Stimulated activated CD4-positive, alpha-beta T cell treated with anti-CD3 and anti-CD28 coated beads, TNF-alpha, amount 100 ng/mL, for 48 hours (primary cell): Measurements from ENCODE around the gene FAM114A1.

Source experiments
- DNase-seq, 3 donors: peaks; one replicate each; pipeline ENCODE4 v3.0.0-alpha.2; 2020; ENCODE audit warnings: low read depth in 3 of 3

The FAM114A1 gene

DNA sequence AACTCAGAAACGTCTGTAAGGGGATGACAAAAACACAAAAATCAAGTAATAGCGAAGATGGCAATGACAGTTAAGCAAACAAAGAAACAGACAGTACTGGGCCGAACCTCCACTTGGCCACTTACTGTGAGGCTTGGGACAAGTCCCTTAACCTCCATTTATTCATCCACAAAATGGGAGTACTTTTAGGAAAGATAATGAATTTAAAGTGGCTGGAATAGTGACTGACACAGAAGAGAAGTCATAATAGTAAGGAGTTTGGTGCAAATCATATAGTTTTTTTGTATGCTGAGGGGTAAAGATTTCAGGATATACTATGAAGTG, 9.5 kb upstream of the FAM114A1 start:
- no peak for DNase-seq

DNA sequence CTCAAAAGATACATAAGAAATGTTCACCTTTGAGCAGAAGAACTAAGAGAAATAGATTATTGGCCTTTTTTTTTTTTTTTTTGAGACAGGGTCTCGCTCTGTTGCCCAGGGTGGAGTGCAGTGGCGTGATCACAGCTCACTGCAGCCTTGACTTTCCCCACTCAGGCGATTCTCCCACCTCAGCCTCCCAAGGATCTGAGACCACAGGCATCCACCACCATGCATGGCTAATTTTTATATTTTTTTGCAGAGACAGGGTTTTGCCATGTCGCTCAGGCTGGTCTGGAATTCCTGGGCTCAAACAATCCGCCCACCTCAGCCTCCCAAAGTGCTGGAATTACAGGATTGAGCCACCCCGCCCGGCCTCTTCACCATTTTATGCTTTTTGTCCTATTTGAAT, 8.1 kb upstream of the FAM114A1 start:
- DNase-seq, result no peak

DNA sequence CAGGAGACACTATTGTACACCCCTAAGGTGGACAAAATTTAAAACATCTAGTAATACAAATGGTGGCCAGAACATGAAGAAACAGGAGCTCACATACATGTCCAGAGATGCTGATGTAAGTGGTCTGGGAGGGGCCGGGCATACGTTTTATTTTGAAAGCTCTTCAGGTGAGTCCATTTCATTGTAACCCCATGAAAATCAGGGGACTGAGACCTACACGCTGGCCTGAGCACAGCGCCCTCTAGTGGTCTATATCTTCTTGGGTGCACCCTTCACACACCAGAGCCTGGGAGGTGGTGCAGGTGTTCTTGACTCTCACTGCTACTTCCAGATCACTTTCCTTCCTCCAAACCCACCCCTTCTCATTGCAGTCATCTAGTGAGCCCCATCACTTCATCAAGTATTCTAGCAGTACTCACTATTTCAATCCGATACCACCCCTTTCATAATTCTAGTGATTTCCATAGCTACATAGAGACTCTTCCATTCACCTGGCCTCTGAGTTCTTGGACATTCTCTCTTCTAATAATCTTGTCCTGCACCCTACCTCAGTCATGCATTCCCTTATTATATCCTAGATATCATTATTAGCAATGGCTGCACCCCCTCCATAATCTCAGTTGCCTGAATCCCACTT, 6.7 kb upstream of the FAM114A1 start:
- DNase-seq, result peak; percentile 26 to 56 (median 39)

DNA sequence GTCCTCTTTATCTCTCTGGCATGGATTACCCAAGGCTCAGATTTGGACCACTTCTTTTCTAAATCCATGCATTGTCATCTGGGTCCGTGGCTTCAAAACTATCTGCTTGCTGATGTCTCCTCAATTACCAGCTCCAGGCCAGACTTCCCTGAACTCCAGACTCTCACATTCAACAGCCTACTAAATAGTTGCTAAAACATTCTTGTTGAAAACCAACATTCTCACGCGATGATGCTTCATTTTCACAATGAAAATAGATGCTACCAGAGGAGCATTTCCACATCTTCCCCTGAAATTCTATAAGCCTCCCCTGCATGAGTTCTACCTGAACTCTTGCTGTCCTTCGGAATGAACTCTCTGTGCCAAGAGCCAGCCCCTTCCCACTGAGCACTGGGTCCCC, 5.8 kb upstream of the FAM114A1 start:
- DNase-seq, result no peak

DNA sequence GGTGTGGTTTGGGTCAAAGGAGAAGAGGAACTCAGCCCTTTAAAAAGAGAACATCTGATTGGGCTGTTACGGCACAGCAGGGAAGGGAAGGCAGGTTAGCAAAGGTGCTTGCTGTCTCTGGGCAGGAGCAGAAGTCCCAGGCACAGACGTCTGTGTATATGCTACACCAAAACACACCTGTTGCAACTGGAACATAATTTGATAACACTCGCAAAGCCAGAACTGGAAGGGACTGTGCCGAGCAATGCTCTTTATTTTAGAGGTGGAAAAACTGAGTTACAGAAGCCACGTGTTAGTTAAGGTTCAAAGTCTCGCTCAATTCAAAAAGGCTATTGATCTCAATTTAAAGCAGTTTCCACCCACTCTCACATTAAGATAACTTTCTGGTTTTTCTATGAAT, 2.2 kb upstream of the FAM114A1 start:
- no peak for DNase-seq

DNA sequence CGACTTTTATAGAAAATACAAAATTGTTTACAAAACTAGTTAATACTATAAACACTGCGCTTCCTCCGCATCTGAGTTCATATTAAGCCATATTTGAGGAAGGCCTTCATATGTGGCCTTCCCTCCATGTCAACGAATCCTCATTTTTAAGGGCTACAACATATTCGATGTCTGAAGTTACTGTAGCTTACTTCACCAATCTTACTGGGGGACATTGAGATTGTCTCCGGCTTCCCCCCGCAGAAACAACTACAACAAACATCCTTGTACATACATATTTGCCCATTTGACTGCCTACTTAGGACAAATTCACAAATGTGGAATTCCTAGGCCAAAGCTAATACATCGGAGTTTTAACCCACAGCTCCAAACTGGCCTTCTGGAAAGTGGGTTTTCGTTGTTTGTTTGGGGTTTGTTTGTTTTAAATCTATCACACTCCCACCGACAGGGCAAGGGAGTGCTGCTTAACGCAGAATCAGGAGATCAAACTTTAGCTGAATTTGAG, 581 bp upstream of the FAM114A1 start:
- no peak for DNase-seq

DNA sequence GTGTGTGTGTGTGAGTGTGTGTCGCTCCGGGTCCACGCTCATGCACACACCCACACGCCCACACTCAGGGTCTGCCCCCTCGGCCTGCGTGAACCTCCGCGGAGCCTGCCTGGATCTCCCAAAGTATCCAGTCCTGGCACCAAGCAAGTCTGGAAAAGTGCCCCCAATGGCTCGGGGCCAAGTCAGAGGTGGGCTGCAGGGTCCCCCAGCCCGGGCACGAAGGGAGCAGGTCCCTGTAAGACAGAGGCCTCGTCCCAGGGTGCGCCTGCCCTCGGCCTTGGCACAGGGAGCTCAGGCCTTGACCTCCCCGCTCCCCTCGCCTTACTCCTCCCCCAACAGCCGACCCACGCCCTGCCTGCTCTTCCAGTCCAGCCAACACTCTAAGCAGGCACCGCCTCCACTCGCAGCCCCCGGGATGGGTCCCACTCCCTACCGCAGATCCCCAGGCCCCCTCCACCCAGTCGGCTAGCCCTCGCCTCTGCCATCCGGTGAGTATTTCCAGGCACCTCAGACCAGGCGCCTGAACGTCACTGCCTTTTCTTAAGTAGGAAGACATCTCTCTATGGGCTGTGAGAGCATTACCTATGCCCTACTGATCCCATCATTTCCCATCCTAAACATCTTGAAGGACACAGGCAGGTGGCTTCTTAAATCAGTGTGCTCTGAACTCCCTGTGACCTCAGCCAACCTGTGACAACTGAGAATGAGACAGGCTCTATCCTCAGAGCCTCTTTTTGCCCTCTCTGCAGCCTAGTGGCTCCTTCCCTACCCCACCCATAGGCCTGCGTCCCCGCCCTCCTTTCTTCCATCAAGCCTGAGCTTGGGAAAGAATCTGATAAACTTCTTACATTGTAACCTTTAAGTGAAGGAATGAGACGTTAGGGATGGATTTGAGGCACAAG, 704 bp downstream of the FAM114A1 start:
- no peak for DNase-seq

DNA sequence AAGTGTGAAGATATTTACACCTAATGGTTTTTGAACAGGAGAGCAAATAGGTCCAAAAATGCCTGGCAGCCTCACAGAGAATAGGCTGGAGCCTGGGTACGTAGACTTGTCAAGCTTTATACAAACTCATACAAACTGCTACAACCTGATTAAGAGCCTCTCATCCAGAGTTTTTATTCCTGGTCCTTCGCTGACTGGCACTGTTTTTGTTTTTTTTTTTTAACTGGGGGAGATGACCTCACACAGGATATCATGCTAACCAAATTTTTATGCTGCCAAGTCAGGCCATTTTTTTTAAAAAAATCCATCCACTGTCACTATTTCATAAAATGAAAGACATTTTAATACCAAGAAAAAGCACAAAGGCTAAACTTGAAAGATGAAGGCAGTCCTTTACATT, 1.9 kb downstream of the FAM114A1 start:
- no peak for DNase-seq

DNA sequence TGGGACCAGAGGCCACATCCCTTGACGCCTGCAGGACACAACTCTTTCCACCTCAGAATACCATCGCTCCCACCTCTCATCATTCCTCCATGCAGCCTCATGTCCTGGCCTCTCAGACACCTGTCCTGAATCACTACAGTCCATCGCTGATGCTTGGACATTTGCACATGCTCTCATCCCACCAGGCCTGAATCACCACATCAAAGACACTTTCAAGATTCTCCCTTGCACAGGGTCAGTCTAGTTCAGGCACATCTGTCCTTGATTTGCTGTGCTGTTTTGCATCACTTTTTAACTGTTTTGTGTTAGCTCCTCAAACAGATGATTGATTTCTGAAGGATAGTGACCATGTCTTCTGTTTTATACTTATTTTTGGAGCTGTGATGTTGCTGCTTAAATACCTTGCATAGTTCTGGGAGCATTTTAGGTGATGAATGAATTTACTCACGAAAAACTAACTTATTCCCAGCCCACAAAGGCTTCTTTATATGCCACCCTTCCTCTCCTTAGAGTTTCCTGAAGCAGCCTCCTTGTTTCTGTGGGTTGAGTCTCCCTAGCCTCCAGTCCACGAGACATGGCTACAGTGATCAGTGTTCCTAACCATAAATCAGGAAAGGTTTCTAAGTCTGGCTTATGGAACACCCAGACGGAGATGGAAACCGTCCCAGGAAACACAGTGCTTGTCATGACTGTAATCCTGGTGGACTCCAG, 2.6 kb downstream of the FAM114A1 start:
- DNase-seq, result no peak

DNA sequence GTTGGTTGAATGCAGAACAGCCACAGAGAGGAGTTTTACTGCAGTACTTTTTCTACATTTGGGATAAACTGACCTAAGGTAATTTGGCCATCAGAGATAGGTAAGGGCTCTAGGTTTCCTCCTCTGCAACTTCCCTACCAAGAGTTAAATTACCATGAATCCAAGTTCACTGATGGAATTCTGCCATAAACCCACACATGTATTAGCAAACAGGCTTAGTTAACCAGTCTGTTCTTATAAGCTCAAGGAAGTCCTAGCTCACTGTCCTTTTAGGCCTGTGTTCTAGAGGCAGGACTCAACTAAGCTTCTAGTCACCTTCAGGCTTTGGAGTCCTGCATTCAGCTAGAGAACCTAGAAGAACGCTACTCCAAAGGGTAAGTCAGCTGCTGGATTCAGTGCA, 4.0 kb downstream of the FAM114A1 start:
- DNase-seq, result no peak

DNA sequence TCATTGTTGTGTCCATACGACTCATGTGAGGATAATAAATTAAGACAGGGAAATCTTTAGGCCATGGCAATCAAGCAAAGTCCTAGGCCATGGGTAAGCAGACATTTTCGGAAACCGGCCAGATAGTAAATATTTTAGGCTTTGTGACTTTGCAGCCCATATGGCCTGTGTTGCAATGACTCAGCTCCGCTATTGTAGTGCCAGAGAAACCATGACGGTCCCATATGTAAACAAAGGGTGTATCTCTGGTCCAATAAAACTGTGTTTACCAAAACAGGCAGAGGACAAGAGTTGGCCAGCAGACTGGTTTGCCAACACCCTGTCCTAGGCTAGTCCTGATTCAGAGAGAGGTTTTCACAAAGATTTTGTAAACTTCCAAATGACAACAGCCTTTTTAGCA, 5.0 kb downstream of the FAM114A1 start:
- no peak for DNase-seq

DNA sequence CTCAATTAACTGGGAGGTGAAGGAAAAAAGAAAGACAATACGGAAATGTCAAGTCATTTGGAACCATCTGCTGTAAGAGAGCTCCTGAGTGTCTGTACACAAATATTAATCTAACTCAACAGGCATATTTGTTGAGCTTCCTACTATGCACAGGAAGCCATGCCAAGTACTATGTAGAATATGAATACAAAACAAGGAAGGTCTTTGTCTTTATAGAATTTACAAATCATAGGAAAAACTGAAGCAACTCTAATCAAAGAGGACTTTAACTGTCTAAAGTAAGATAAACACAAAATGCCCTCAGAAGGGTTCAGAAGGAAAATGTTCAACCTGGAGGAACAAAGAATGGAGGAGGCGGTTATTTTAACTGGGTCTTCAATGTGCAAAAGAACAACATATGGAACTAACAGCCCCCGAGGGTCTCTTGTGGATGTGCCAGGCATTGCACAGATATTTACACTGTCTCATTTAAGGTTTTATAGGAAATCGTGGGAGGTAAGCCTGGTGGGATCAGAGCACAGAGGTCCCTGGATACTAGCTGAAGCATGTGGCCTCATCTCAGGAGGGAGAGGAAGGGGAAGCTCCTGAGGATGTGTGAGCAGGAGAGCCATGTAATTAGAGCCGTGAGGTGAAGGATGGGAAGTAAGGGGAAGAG, 5.8 kb downstream of the FAM114A1 start:
- no peak for DNase-seq

DNA sequence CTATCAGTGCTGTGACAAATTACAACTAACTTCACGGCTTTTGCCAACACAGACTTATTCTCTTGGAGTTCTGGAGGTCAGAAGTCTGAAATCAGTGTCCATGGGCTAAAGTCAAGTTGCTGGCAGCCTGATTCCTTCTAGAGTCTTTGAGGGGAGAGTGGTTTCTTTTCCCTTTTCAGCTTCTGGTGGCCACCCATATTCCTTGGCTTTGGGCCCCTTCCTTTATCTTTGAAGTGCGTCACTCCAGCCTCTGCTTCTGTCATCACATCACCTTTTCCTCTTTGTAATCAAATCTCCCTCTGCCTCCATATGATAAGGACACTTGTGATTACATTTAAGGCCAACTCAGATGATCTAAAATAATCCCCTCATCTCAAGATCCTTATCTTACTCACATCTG, 9.0 kb downstream of the FAM114A1 start:
- DNase-seq, result no peak

DNA sequence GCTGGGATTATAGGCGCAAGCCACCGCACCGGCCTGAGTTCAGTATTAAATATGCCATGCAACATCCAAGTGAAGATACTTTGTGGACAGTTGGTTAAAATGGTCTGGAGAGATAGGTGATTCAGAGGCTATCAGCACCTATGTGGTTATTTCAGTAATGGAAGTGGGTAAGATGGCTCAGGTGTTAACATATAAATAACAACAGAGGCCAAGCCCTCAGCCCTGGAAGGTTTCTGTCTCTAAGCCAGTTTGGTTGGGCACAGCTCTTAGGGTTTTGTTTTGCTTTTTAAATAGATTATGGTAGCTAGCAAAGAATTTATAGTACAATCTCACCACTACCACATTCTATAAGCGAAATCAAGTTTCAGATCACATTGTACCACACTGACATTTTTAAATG, 16.6 kb downstream of the FAM114A1 start:
- DNase-seq, result no peak

DNA sequence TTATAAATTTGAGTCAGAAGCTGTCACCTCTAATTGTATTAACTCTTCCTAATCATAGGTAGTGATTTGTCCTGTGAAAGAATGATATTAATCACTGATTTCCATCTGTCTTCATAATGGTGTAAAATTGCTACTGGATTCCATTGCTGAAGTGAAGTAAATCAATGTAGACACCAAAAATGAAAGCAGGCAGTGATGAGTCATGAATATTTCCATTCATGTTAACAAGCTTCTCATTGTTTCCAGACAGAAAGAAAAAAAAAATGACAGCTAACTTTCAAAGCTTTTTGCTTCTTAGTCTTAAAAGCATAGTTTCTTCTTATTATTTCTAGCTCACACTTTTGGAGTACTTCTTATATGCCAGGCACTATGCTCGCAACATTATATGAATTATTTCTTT, 21.5 kb downstream of the FAM114A1 start:
- DNase-seq, result no peak

DNA sequence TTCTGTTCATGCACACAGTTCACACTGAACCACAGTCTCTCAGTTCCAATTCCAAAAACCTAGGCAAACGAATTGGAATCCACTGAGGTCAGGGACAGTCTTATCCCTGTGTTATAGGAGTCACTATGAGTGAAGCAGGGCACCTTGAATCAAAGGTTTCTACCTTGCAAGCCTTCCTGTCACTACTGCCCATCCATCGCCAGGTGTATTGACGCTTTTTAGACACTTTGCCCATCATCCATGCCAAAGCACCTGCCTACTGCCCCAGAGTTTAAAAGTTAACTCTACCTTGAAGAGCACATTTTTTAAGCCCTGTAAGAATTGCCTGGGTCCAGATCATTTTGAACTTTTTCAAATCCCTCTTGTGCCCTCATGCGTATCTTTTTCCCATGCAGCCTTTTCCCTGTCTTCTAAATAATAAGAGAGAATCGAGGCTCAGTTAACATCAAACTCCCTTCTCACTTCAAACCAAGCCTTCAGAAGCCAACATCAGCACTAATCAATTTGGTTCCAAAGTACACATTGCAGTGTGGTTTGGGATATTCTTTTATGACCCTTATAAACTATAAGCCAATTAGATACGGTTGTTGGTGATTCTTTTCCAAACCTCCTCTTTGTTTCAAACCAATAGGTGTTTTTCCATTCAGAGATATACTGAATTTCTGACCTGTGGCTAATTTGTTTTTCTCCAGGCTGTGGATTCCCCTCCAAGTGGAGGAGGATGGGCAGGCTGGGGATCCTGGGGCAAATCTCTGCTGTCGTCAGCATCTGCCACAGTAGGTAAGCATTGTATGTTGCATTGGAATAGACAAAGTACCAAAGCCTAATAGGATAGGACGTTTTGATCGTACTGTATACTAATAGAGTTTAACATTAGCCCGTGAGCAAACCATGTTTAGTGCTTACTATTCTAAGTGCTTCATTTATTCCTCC, 23.7 kb downstream of the FAM114A1 start:
- no peak for DNase-seq

DNA sequence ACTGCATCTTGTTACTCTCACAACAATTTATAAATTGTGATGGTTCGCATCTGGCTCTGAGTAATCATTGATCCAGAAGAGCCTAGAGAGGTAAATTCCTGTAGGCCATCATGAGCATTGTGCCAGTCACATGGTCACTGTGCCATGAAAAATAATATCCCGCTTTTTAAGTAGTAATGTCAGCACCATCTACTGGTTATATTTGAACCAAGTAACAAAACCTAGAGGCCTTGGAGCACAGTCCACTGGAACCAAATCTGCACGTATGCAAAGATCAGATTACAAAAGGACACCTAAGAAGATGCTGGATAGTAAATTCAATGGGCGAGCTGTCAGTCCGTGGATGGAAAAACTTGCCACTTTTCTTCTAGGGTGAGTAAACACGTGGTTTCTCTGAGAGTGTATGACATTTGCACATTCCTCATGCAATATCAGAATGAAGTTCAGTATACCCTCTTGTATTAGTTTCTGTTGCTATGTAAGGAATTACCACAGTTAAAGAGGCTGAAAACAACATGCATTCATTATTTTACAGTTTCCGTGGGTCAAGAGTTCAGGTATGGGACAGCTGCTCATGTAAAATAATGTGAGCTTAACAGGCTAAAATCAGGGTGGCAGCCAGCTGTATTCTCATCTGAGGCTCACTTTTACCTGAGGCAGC, 26.8 kb downstream of the FAM114A1 start:
- no peak for DNase-seq

DNA sequence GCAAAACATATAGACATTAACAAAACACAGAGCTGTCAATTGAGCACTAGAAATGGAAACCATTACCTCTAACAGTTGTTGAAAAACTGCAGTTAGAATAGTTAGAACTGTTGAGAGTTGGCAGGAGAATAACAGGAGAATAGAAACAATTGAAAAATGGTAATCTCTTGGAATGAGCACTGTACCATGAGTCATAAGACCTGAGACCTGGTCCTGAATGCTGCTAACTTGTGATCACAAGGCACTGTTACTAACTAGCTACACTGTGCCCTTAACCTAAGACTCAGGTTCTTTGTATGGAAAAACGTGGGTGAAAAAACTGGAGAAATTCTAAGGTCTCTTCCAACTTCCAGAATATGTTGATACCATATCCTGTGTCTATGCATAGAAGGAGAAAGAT, 29.3 kb downstream of the FAM114A1 start:
- DNase-seq, result no peak

DNA sequence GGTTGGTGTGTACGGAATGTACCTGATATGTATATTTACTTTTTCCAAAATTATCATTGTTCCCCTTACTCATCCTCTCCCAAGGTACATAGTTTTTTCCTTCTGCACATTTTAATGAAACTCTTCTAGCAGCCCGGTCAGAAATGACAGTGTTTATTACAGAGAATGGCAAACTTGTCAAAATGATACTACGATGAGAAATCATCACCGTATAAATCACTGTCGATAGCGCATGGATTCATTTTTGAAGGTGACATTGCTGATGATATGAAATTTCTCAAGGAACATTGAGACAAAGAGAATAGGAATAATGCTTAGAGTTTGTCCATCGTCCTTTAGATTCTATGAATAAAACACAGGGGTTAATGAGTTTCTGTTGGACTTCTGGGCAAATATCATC, 30.6 kb downstream of the FAM114A1 start:
- DNase-seq, result no peak

DNA sequence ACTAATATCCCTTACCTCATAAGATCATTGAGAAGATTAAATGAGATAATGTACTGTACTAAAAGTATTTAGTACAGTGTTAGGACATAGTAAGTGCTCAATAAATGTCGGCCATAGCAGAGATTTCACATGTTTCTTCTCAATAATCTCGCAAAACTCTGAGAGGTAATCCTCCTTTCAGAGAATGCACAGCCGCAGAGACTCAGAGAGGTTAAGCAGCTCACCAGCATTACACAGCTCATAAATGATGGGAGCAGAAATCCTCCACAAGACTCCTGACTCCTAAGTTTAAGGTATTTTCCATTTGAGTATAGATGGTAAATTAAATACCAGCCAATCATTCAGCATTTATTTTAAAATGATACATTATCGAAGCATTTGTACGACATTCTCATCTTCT, 34.6 kb downstream of the FAM114A1 start:
- no peak for DNase-seq

DNA sequence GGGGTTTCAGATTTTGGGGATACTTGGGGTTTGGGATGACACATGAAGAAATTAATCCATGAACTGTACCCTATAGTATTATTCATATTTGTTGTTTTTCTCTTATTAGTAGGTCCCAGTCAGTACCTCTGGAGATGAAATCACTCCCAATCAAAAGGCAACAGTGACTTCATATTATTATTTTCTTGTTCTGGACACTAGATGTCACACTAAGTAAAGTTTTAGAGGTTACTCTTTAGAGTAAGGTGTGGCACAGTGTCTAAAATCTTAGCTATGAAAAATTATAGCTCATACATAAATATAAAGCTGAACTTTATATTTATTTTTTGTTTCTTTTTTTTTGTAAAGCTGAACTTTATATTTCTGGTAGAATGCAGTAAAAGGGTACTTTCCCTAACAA, 35.1 kb downstream of the FAM114A1 start:
- DNase-seq, result no peak
